ENCODE measurements around the gene NCAPG2.
"Not testable (repeated sequence)": the region's sequence is repeated elsewhere in the genome, so short reads cannot be mapped to it uniquely, and the experiment has no call there.

Gene NCAPG2

GRCh38 chr7:158703679-158704523 lies 703 bp downstream of the NCAPG2 start:
- DNase-seq, result not testable (repeated sequence)

DNA sequence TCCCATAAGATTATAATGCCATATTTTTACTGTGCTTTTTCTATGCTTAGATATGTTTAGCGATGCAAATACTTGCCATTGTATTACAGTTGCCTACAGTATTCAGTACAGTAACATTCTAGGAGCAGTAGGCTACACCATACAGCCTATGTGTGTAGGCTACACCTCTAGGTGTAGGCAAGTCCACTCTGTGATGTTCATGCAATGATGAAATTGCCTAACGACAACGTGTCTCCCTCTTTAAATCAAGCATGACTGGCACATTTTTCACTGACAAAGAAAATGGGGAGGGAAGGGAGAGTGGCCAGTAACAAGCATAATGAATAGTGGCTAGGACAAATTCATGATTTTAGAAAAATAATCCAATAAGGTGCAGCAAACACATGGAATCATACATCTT lies 1.7 kb downstream of the NCAPG2 start:
- no peak for DNase-seq

DNA sequence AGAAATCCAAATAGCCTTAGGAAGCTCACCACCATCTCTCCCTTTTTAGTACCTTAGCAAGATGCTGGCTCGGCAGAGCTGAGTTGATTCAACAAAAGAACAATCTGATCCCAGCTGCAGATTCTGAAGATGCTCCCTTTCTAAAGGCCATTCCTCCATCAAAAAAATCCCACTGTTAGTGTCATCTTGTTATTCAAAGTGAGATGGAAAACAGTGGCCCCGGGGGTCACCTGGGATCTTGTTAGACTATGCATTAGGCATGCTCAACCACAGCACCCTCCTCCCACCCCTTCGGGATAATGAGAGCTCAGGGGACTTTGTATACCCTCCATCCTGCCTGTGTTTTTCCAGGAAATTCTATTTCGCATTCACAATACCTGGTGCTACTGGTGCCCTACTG lies 2.4 kb downstream of the NCAPG2 start:
- no peak for DNase-seq

DNA sequence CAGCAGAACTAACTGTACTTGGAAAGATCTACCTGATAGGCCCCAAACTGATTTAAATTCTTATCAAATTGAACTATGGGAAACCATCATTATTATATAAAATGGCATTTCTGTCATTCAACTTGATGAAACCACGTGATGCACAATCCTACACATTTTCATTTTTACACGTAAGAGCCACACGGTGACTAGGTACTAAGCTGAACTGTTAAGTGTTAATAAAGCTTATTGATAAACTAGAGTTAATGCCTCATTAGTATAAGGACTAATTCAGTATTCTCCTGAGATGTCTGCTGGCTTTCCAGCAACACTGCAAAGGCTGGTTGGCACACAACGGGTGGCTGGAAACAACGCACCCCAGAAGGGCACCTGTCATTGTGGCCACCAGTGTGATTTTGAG lies 4.6 kb downstream of the NCAPG2 start:
- DNase-seq, result no peak

DNA sequence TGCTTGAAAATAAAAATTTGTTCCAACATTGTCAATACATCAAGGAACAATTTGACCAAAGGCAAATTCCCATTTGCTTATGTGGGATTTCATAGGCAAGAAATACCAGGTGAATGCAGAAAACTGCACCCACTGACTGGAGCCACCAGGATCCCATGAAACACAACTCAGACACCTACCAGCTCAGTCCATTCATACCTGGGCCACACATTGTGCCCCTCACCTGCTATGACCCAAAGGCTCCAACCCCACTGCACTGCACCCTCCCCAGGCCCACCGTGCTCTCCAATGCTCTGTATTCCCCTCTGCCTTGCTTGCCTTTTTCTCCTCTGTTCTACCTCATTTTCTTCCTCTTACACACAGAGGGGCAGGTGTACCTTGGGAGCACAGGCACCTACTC lies 5.3 kb downstream of the NCAPG2 start:
- DNase-seq, result no peak

- no peak for DNase-seq
These were observed 5.9 kb downstream of the NCAPG2 start for GRCh38 chr7:158698657-158699195.

DNA sequence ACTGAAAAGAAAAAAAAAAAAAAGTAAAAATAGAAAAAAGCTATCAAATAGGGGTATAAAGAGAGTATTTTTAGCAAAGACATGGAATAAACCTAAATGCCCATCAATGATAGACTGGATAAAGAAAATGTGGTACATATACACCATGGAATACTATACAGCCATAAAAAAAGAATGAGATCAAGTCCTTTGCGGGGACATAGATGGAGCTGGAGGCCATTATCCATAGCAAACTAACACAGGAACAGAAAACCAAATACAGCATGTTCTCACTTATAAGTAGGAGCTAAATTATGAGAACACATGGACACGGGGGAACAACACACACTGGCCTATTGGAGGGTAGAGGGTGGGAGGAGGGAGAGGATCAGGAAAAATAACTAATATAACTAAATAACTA lies 7.0 kb downstream of the NCAPG2 start:
- DNase-seq, result not testable (repeated sequence)

GRCh38 chr7:158695726-158696452 lies 8.7 kb downstream of the NCAPG2 start:
- DNase-seq, result peak; percentile 39

GRCh38 chr7:158695056-158695455 lies 9.5 kb downstream of the NCAPG2 start:
- no peak for DNase-seq

DNA sequence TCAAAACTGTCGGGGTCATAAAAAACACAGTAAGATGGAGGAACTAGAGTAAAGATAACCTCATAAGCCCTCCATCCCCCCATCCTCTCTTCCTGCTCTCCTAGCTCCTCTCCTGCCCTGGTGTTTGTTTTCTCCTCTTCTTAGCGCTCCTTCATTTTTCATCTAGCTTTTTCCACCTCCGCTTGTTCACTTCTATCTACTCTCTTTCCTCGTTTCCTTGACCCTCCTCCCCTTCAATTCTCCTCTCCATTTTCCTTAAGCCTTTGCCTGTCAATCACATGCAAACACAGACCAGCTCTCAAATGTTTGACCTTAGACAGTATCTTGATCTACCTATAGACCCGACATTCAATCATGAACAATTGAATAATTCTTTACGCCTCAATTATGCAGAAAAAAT lies 10.0 kb downstream of the NCAPG2 start:
- DNase-seq, result no peak

- DNase-seq, result no peak
These were observed 15.1 kb downstream of the NCAPG2 start for GRCh38 chr7:158689488-158689887.

- no peak for DNase-seq
These were observed 17.2 kb downstream of the NCAPG2 start for GRCh38 chr7:158687406-158687805.

DNA sequence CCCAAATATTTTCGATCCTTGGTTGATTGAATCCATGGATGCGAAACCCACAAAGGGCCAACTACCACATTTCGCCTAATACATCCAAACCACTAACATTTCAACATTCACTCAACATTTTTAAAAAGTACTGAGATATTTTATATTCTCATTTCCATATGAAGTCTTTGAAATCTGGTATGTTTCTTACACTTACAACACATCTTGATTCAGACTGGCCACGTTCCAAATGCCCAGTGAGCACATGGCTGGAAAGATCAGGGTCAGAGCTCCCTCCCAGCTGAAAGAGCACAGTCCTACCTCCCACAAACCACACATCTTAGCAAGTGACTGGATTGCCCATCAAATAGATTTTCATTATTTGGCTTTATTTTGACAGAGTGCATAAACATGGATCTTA lies 18.9 kb downstream of the NCAPG2 start:
- no peak for DNase-seq

- DNase-seq, result no peak
These were observed 20.3 kb downstream of the NCAPG2 start for GRCh38 chr7:158684329-158684728.

DNA sequence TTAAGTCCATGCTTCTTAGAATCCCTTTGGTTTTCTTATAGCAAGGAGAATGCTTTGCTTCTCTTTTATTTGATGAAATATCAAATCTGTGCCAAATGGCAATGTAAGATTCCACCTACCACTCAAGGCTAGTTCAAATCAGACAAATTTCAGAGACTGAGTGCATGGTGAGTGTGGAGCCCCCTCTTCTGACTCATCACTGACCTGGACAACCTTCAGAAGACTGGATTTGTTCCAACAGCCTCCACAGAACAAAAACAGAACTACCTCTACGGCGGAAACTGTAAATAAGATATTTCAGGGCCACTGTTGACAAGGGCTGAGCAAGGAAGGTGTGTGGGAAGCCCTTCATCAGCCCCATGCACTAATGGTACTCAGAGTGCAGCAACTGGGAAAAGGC lies 21.1 kb downstream of the NCAPG2 start:
- DNase-seq, result no peak

DNA sequence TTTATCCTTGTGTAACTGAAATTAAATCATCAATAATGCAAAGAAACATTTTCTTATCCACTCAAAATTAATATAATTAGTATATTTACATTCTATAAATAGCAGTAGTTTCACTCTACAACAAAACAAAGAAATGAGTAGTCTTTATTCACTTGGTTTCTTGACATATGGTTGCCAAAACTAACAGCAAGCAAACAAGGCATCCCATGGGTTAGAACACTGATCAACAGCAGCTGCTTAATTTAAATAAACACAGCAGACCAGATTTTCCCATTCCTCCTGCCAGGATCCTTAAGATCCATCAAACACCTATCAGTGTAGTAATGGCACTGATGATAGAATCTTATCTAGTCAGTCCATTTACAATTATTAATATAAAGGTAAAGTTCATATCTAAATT lies 22.1 kb downstream of the NCAPG2 start:
- DNase-seq, result no peak

- DNase-seq, result no peak
These were observed 23.9 kb downstream of the NCAPG2 start for GRCh38 chr7:158680754-158681153.

DNA sequence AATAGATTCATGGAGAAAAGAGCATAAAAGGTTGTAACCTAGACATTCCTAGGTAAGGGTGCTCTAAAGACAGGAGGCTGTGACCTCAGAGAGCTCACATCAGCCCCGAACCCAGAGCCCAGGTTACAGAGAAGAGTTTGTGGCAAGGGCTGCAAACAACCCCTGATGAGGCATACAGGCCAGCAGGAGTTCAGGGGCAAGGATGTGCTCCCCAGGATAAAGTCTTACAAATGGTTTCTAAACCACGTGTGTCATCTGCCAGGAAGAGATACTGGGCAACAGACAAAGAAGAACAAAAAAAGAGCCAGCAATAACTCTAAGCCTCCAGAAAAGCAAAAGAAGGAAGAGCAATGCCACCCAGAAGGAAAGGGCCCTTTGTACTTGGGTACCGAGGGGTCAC lies 27.7 kb downstream of the NCAPG2 start:
- DNase-seq, result peak; percentile 12

GRCh38 chr7:158676171-158676840 lies 28.3 kb downstream of the NCAPG2 start:
- peak; percentile 14 for DNase-seq

DNA sequence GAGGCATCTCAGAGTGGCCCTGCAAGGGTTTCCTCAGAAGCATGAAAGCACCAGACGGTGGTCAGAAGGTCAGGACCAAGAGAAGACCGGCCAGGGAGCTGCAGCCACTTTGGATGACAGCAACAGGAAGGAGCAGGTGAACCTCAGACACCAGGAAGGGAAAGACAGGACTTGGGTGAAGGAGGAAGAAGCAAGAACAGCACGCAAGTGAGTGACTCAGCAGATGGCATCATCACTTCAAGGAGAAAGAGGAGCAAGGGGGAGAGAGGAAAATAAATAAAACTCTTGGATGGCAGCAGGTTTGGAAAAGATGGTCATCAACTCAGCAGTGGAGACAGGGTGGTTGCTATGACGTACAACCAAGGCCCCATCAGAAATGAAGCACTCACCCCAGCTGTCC lies 31.6 kb downstream of the NCAPG2 start:
- no peak for DNase-seq

DNA sequence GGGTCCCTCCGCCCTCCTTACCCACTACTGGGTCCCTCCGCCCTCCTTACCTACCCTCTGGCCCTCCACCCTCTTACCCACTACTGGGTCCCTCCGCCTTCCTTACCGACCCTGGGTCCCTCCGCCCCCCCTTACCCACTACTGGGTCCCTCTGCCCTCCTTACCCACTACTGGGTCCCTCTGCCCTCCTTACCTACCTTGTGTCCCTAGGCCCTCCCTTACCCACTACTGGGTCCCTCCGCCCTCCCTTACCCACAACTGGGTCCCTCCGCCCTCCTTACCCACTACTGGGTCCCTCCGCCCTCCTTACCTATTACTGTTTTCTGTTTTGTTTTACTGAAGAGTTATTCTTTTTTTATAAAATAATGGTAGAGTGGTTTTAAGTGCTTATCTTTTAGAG lies 36.5 kb downstream of the NCAPG2 start:
- DNase-seq, result not testable (repeated sequence)

- not testable (repeated sequence) for DNase-seq
These were observed 37.5 kb downstream of the NCAPG2 start for GRCh38 chr7:158666966-158667678.

GRCh38 chr7:158666401-158666800 lies 38.2 kb downstream of the NCAPG2 start:
- DNase-seq, result no peak

All from activated CD4-positive, alpha-beta T cell treated with anti-CD3 and anti-CD28 coated beads, Interleukin-2, Interleukin-6, amounts not matched to agents 100 ng/mL and 50 ng/mL, durations not matched to agents 16 hours and 8 hours (primary cell).